Calu3 (cell line): ENCODE measurements around the gene DYNLT2B. TPM values are rescaled to one million over a fixed set of nuclear protein-coding genes. Genes with fewer than 3 reads are reported as not detected.
"Not testable (repeated sequence)": the region's sequence is repeated elsewhere in the genome, so short reads cannot be mapped to it uniquely, and the experiment has no call there.

Experiments
- BruUV-seq: library from RNA; stranded (reverse); fragments of 400-500 nt; replicated peaks from 2 replicates; lab custom pipeline; 2021; lab: Mats Ljungman, UMichigan
- CTCF ChIA-PET: fragments of 300-600 bp; sonication (Branson Sonifier 250); formaldehyde crosslinking; loops from one replicate; lab custom pipeline; 2022; ENCODE audit warnings: antibody characterized with exemption; lab: Charles Lee
- DNase-seq: peaks from one replicate; pipeline ENCODE4 v3.0.0; 2022
- H3K27ac Mint-ChIP-seq: one replicate; pipeline ENCODE4 v1.8.0; 2022; ENCODE audit warnings: mixed read lengths; ENCODE audit not compliant: unreplicated experiment
- H3K27me3 Mint-ChIP-seq: one replicate; pipeline ENCODE4 v1.8.0; 2022; ENCODE audit warnings: mixed read lengths; ENCODE audit not compliant: unreplicated experiment
- H3K36me3 Mint-ChIP-seq: one replicate; pipeline ENCODE4 v1.8.0; 2022; ENCODE audit warnings: mild to moderate bottlenecking, moderate library complexity, mixed read lengths; ENCODE audit not compliant: insufficient read depth, unreplicated experiment
- H3K4me1 Mint-ChIP-seq: one replicate; pipeline ENCODE4 v1.8.0; 2022; ENCODE audit warnings: mild to moderate bottlenecking, low read depth, mixed read lengths; ENCODE audit not compliant: unreplicated experiment
- H3K4me3 Mint-ChIP-seq: one replicate; pipeline ENCODE4 v1.8.0; 2022; ENCODE audit warnings: mild to moderate bottlenecking, low read depth, moderate library complexity, mixed read lengths; ENCODE audit not compliant: unreplicated experiment
- H3K9me3 Mint-ChIP-seq: one replicate; pipeline ENCODE4 v1.8.0; 2022; ENCODE audit warnings: low read depth, mixed read lengths; ENCODE audit not compliant: unreplicated experiment
- CTCF ChIP-seq: fragments of 200-600 bp; IDR thresholded peaks from one replicate; pipeline ENCODE4 v1.8.0; 2022; ENCODE audit warnings: antibody characterized with exemption; ENCODE audit not compliant: unreplicated experiment
- intact Hi-C: fragments of 100-400 bp; cut with micrococcal nuclease; formaldehyde crosslinking; loops from one replicate; pipeline ENCODE4 v1.10.0; 2022; ENCODE audit not compliant: unreplicated experiment
- total RNA-seq: library from RNA; stranded (reverse); gene quantifications from 2 replicates; pipeline ENCODE4 v1.2.3, GENCODE V29; 2022

DYNLT2B gene
- total RNA-seq, 1 experiment from 2014 or later: 10.8 TPM

DNA sequence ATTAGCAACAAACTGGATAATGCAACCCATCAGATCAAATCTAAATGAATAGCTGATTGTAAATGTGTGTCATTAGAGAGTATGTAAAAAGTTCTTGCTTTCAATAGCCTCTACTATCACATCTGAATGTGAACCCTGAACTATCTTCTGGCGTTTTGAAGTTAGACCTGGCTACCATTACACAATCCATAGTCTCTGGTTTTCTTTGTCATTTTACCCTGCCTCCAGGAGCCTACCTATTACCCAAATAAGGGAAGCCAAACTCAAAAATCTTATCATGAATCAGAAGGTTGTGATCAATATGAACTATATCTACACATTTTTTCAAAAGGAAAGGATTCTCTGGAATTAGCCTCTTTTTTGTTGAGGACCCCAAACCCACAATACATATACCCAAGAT lies 62.3 kb downstream of the DYNLT2B start:
- CTCF ChIA-PET: no interaction called here
- no TSS peak for BruUV-seq
- no peak for DNase-seq
- intact Hi-C loops: loop anchor here (10.0 kb wide), 1 partner anchor 269 kb away; no protein-coding TSS in a partner anchor
- no peak overlapping the region for H3K27ac Mint-ChIP-seq
- no peak overlapping the region for H3K4me3 Mint-ChIP-seq
- peaks cover 5% of the 10 kb centered on the region for H3K36me3 Mint-ChIP-seq
- H3K9me3 Mint-ChIP-seq: no peaks in the 10 kb centered on the region
- H3K27me3 Mint-ChIP-seq: no peaks in the 10 kb centered on the region
- H3K4me1 Mint-ChIP-seq: no peaks in the 10 kb centered on the region
- no peak for TF ChIP-seq CTCF

DNA sequence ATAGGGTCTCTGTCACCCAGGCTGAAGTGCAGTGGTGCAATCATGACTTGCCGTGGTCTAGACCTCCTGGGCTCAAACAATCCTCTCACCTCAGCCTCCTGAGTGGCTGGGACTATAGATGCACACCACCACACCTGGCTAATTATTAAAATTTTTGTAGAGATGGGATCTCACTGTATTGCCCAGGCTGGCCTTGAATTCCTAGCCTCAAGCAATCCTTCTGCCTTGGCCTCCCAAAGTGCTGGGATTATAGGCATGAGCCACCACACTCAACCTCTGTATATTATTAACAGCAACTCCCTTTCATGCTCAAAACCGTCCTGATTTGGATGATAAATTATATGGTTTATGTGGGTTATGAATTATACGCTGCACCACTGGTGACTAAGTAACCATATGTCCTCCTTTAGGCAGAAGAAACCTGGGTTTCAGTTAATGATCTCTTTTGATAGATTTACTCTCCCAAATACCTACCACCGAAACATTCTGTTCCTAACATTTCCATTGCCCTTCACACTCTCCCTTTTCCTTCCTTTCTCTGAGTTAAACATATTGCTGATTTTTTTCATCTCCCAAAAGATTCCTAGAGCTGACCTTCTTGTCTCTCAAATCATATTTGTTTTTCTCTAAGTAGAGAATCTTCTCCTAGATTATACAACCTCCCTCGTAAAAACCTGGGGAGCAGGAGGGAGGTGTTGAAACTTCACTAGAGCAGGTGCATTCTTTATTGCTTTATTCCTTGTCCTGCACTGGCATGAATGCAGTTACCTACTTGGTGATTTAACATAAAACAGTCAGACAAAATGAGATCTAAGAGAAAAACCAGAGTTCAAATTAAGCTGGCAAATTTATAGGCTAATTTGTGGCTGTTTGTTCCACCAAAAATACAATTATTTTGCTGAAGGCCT lies 63.4 kb downstream of the DYNLT2B start:
- CTCF ChIA-PET: no interaction called here

GRCh38 chr3:196251918-196252317 lies 66.1 kb downstream of the DYNLT2B start:
- Mint-ChIP-seq H3K4me3 (no peak overlapping the region), H3K27me3 (no peaks in the 10 kb centered on the region), H3K36me3 (peaks cover 9% of the 10 kb centered on the region), H3K4me1 (no peaks in the 10 kb centered on the region), H3K27ac (no peak overlapping the region), H3K9me3 (no peaks in the 10 kb centered on the region)
- TF ChIP-seq CTCF: no peak
- intact Hi-C loops: loop anchor here (10.0 kb wide), 1 partner anchor 273 kb away; no protein-coding TSS in a partner anchor
- no peak for DNase-seq
- BruUV-seq: no TSS peak
- CTCF ChIA-PET: no interaction called here

More for the DNA sequence above, 63.4 kb downstream of the DYNLT2B start:
- H3K27ac Mint-ChIP-seq: no peak overlapping the region
- DNase-seq: no peak
- peaks cover 5% of the 10 kb centered on the region for H3K36me3 Mint-ChIP-seq
- no peak overlapping the region for H3K4me3 Mint-ChIP-seq
- TF ChIP-seq CTCF: no peak
- no peaks in the 10 kb centered on the region for H3K4me1 Mint-ChIP-seq
- intact Hi-C loops: loop anchor here (10.0 kb wide), 1 partner anchor 270 kb away; no protein-coding TSS in a partner anchor
- no peaks in the 10 kb centered on the region for H3K27me3 Mint-ChIP-seq
- BruUV-seq: TSS peak; percentile 23
- H3K9me3 Mint-ChIP-seq: no peaks in the 10 kb centered on the region

GRCh38 chr3:196246612-196247308 lies 71.3 kb downstream of the DYNLT2B start:
- Mint-ChIP-seq H3K36me3 (peaks cover 9% of the 10 kb centered on the region), H3K9me3 (no peaks in the 10 kb centered on the region), H3K27me3 (no peaks in the 10 kb centered on the region), H3K27ac (no peak overlapping the region), H3K4me3 (no peak overlapping the region), H3K4me1 (no peaks in the 10 kb centered on the region)
- no peak for DNase-seq
- no peak for TF ChIP-seq CTCF
- intact Hi-C loops: no loop called here
- BruUV-seq: no TSS peak
- CTCF ChIA-PET: no interaction called here

DNA sequence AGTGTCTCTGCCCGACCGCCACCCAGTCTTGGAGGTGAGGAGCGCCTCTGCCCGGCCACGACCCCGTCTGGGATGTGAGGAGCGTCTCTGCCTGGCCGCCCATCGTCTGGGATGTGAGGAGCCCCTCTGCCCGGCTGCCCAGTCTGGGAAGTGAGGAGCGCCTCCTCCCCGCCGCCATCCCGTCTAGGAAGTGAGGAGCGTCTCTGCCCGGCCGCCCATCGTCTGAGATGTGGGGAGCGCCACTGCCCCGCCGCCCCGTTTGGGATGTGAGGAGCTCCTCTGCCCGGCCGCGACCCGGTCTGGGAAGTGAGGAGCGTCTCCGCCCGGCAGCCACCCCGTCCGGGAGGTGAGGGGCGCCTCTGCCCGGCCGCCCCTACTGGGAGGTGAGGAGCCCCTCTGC lies 73.9 kb downstream of the DYNLT2B start:
- BruUV-seq, H3K4me3 Mint-ChIP-seq, H3K27ac Mint-ChIP-seq, CTCF ChIA-PET, H3K27me3 Mint-ChIP-seq, DNase-seq, H3K4me1 Mint-ChIP-seq, H3K36me3 Mint-ChIP-seq, intact Hi-C loops, H3K9me3 Mint-ChIP-seq: not testable (repeated sequence)
